Neuronal stem cell (in vitro differentiated cells): ENCODE measurements around the gene ZSWIM9.
"Not testable (repeated sequence)": the region's sequence is repeated elsewhere in the genome, so short reads cannot be mapped to it uniquely, and the experiment has no call there.

Experiments used
- DNase-seq: peaks from one replicate; pipeline ENCODE4 v3.0.0-alpha.2; 2013; ENCODE audit warnings: low spot score
- H2AFZ ChIP-seq: one replicate; pipeline ENCODE4 v1.6.1; 2013; ENCODE audit warnings: mild to moderate bottlenecking, low read length, inconsistent platforms
- H2AK5ac ChIP-seq: 2 replicates; pipeline ENCODE4 v1.6.1; 2013; ENCODE audit warnings: low read depth, mild to moderate bottlenecking, inconsistent platforms, low read length, moderate library complexity, mixed read lengths
- H2BK120ac ChIP-seq: 2 replicates; pipeline ENCODE4 v1.6.1; 2013; ENCODE audit warnings: low read depth, mild to moderate bottlenecking, inconsistent platforms, low read length, moderate library complexity, mixed read lengths
- H2BK12ac ChIP-seq: one replicate; pipeline ENCODE4 v1.6.1; 2013; ENCODE audit warnings: low read length, inconsistent platforms
- H2BK15ac ChIP-seq: 2 replicates; pipeline ENCODE4 v1.6.1; 2013; ENCODE audit warnings: mild to moderate bottlenecking, low read length, inconsistent platforms, mixed read lengths
- H2BK5ac ChIP-seq: one replicate; pipeline ENCODE4 v1.6.1; 2013; ENCODE audit warnings: inconsistent platforms, mild to moderate bottlenecking, low read length, moderate library complexity
- H3K14ac ChIP-seq: one replicate; pipeline ENCODE4 v1.6.1; 2013; ENCODE audit warnings: low read length, inconsistent platforms
- H3K18ac ChIP-seq: 2 replicates; pipeline ENCODE4 v1.6.1; 2013; ENCODE audit warnings: low read length, inconsistent platforms
- H3K23ac ChIP-seq: 2 replicates; pipeline ENCODE4 v1.6.1; 2013; ENCODE audit warnings: low read depth, mild to moderate bottlenecking, mixed read lengths, low read length, inconsistent platforms; ENCODE audit not compliant: poor library complexity
- H3K27ac ChIP-seq: replicated peaks from 3 replicates; pipeline ENCODE4 v1.5.1; 2013; ENCODE audit warnings: low read length, inconsistent platforms
- H3K27me3 ChIP-seq, 3 experiments: 2 replicates each; pipeline ENCODE4 v1.6.1; 2013; ENCODE audit warnings: low read length in 3 of 3, mild to moderate bottlenecking in 2 of 3, inconsistent platforms in 1 of 3, low read depth in 1 of 3, mixed read lengths in 1 of 3, moderate library complexity in 1 of 3; ENCODE audit not compliant: control insufficient read depth in 3 of 3, insufficient read depth in 3 of 3
- H3K36me3 ChIP-seq, 2 donors: replicated peaks in 1 of 2; 2 replicates each; pipeline ENCODE4 v1.6.1; 2013; ENCODE audit warnings: low read length in 2 of 2; ENCODE audit not compliant: control insufficient read depth in 2 of 2, insufficient read depth in 2 of 2
- H3K4ac ChIP-seq: 2 replicates; pipeline ENCODE4 v1.6.1; 2013; ENCODE audit warnings: inconsistent platforms, mild to moderate bottlenecking, low read length, moderate library complexity
- H3K4me1 ChIP-seq, 2 donors: 1 replicate in 1 of 2; 2 replicates in 1 of 2; pipeline ENCODE4 v1.6.1; 2013; ENCODE audit warnings: low read length in 2 of 2, low read depth in 1 of 2; ENCODE audit not compliant: control insufficient read depth in 2 of 2, insufficient read depth in 1 of 2
- H3K4me2 ChIP-seq: one replicate; pipeline ENCODE4 v1.6.1; 2013; ENCODE audit warnings: mild to moderate bottlenecking, low read length, inconsistent platforms; ENCODE audit not compliant: insufficient read depth, poor library complexity, severe bottlenecking
- H3K4me3 ChIP-seq, 2 donors: 2 replicates each; pipeline ENCODE4 v1.5.1; 2013; ENCODE audit warnings: low read length in 2 of 2, mild to moderate bottlenecking in 2 of 2, inconsistent platforms in 1 of 2, moderate library complexity in 1 of 2
- H3K79me1 ChIP-seq: one replicate; pipeline ENCODE4 v1.6.1; 2013; ENCODE audit warnings: low read depth, mild to moderate bottlenecking, inconsistent platforms, low read length, moderate library complexity
- H3K9ac ChIP-seq: one replicate; pipeline ENCODE4 v1.6.1; 2013; ENCODE audit warnings: mild to moderate bottlenecking, low read depth, low read length, inconsistent platforms; ENCODE audit not compliant: poor library complexity
- H3K9me3 ChIP-seq, 2 donors: replicated peaks in 1 of 2; 2 replicates each; pipeline versions ENCODE3 to v1.6.1; 2013; ENCODE audit warnings: low read length in 2 of 2, mild to moderate bottlenecking in 2 of 2, inconsistent platforms in 1 of 2, low read depth in 1 of 2, mixed read lengths in 1 of 2, moderate library complexity in 1 of 2; ENCODE audit not compliant: control insufficient read depth in 2 of 2, insufficient read depth in 1 of 2
- H4K8ac ChIP-seq: one replicate; pipeline ENCODE4 v1.6.1; 2013; ENCODE audit warnings: low read depth, mild to moderate bottlenecking, inconsistent platforms, low read length, moderate library complexity
- H4K91ac ChIP-seq: one replicate; pipeline ENCODE4 v1.6.1; 2013; ENCODE audit warnings: low read length, low read depth, mild to moderate bottlenecking, inconsistent platforms; ENCODE audit not compliant: poor library complexity
- WGBS, 2 donors: extraction: QIAGEN DNeasy Blood & Tissue Kit; methylation state at CpG; one replicate each; pipeline ENCODE4 v1.1.7; 2013; ENCODE audit warnings: missing lambda C conversion rate in 2 of 2, mixed read lengths in 1 of 2; ENCODE audit not compliant: insufficient read length in 2 of 2, insufficient replicate concordance in 1 of 2; ENCODE audit errors: extremely low coverage in 2 of 2; 5-methylcytosine and 5-hydroxymethylcytosine counted together

ZSWIM9 gene

GRCh38 chr19:48218997-48219396, 48.5 kb downstream of the ZSWIM9 start:
- Histone ChIP-seq H3K4ac (no peak overlapping the region), H3K23ac (no peak overlapping the region), H2AK5ac (no peak overlapping the region), H3K4me3 (no peak overlapping the region), H3K9me3 (no peaks in the 10 kb centered on the region), H2BK120ac (no peak overlapping the region), H3K14ac (no peak overlapping the region), H3K79me1 (no peaks in the 10 kb centered on the region), H2BK5ac (no peak overlapping the region), H4K91ac (no peak overlapping the region), H2BK15ac (no peak overlapping the region), H3K36me3 (peaks cover 4 to 73% of the 10 kb centered on the region in 2 donors), H4K8ac (no peak overlapping the region), H2BK12ac (no peak overlapping the region), H3K4me2 (no peak overlapping the region), H3K4me1 (peaks cover 0 to 4% of the 10 kb centered on the region in 2 donors), H3K27ac (no peak overlapping the region), H3K9ac (no peak overlapping the region), H3K27me3 (no peaks in the 10 kb centered on the region), H2AFZ (no peak overlapping the region), H3K18ac (no peak overlapping the region)
- WGBS, 2 donors = no CpG with 5 or more reads among the region's 6 CpGs
- DNase-seq = no peak

GRCh38 chr19:48220784-48221183, 50.3 kb downstream of the ZSWIM9 start:
- H3K4ac ChIP-seq, H3K23ac ChIP-seq, H3K79me1 ChIP-seq, H2BK120ac ChIP-seq, H3K4me3 ChIP-seq, H2BK15ac ChIP-seq, H4K8ac ChIP-seq, H3K14ac ChIP-seq, H3K4me2 ChIP-seq, H2AK5ac ChIP-seq, DNase-seq, H3K4me1 ChIP-seq, H2AFZ ChIP-seq, H2BK12ac ChIP-seq, H4K91ac ChIP-seq, H2BK5ac ChIP-seq, H3K18ac ChIP-seq, H3K27ac ChIP-seq, H3K9me3 ChIP-seq, H3K27me3 ChIP-seq, H3K9ac ChIP-seq: not testable (repeated sequence)
- peaks cover 4 to 74% of the 10 kb centered on the region in 2 donors for H3K36me3 ChIP-seq
- WGBS, 2 donors = no CpG with 5 or more reads among the region's 3 CpGs

GRCh38 chr19:48221628-48222027, 51.1 kb downstream of the ZSWIM9 start:
- H3K79me1 ChIP-seq = no peaks in the 10 kb centered on the region
- no peak overlapping the region for H3K4me2 ChIP-seq
- H3K9ac ChIP-seq = no peak overlapping the region
- H3K27me3 ChIP-seq = no peaks in the 10 kb centered on the region
- no peak overlapping the region for H2BK12ac ChIP-seq
- H2AK5ac ChIP-seq = no peak overlapping the region
- no peak for DNase-seq
- H3K23ac ChIP-seq = no peak overlapping the region
- no peaks in the 10 kb centered on the region for H3K9me3 ChIP-seq
- H3K14ac ChIP-seq = no peak overlapping the region
- no peak overlapping the region for H3K4ac ChIP-seq
- no peak overlapping the region for H3K18ac ChIP-seq
- no peak overlapping the region for H4K8ac ChIP-seq
- no peak overlapping the region for H2BK120ac ChIP-seq
- H3K4me1 ChIP-seq = peaks cover 0 to 4% of the 10 kb centered on the region in 2 donors
- no peak overlapping the region for H2AFZ ChIP-seq
- H2BK5ac ChIP-seq = no peak overlapping the region
- H3K36me3 ChIP-seq = peaks cover 2 to 74% of the 10 kb centered on the region in 2 donors
- H3K27ac ChIP-seq = no peak overlapping the region
- H4K91ac ChIP-seq = no peak overlapping the region
- H3K4me3 ChIP-seq = no peak overlapping the region
- WGBS, 2 donors = no CpG with 5 or more reads among the region's 5 CpGs
- no peak overlapping the region for H2BK15ac ChIP-seq

- no peak overlapping the region for H3K4me3 ChIP-seq
- no peak overlapping the region for H2BK15ac ChIP-seq
- H2BK12ac ChIP-seq = no peak overlapping the region
- peaks cover 0 to 12% of the 10 kb centered on the region in 2 donors for H3K9me3 ChIP-seq
- no peak overlapping the region for H2BK5ac ChIP-seq
- peaks cover 17 to 90% of the 10 kb centered on the region in 2 donors for H3K36me3 ChIP-seq
- H4K8ac ChIP-seq = no peak overlapping the region
- no peak overlapping the region for H4K91ac ChIP-seq
- no peak overlapping the region for H3K9ac ChIP-seq
- no CpG with 5 or more reads among the region's 19 CpGs for WGBS, 2 donors
- H2AFZ ChIP-seq = no peak overlapping the region
- H3K27me3 ChIP-seq = no peaks in the 10 kb centered on the region
- H3K4ac ChIP-seq = no peak overlapping the region
- no peaks in the 10 kb centered on the region for H3K79me1 ChIP-seq
- no peak for DNase-seq
- no peak overlapping the region for H3K14ac ChIP-seq
- H3K23ac ChIP-seq = peak overlapping the region; percentile 59
- no peak overlapping the region for H3K27ac ChIP-seq
- H2AK5ac ChIP-seq = no peak overlapping the region
- no peak overlapping the region for H3K4me2 ChIP-seq
- no peaks in the 10 kb centered on the region for H3K4me1 ChIP-seq
- peak overlapping the region; percentile 3 for H2BK120ac ChIP-seq
- no peak overlapping the region for H3K18ac ChIP-seq
These were observed 60.2 kb downstream of the ZSWIM9 start for GRCh38 chr19:48230555-48231129.
